Activated naive CD4-positive, alpha-beta T cell treated with anti-CD3 and anti-CD28 coated beads, Interleukin-2, amount 50 U/mL, for 72 hours (primary cell): ENCODE results near the gene CHMP5. TPM values are rescaled to one million over a fixed set of nuclear protein-coding genes. Genes with fewer than 3 reads are reported as not detected.
A peak's percentile ranks its signal among the peaks of the same experiment; 100 is the strongest.

Experiments
- ATAC-seq, 2 donors: fragments of 150-1000 bp; cut with Tn5 transposase; 2 replicates each; pipeline ENCODE4 v1.10.0; 2021; ENCODE audit warnings: mild to moderate bottlenecking in 2 of 2, moderate library complexity in 2 of 2
- DNase-seq, 2 donors: peaks; one replicate each; pipeline ENCODE4 v3.0.0; 2021 to 2022; ENCODE audit warnings: low spot score in 2 of 2
- H3K27ac Mint-ChIP-seq, 2 donors: one replicate each; pipeline ENCODE4 v1.8.0; 2022; ENCODE audit warnings: mild to moderate bottlenecking in 2 of 2, mixed read lengths in 2 of 2
- H3K36me3 Mint-ChIP-seq, 2 donors: one replicate each; pipeline ENCODE4 v1.8.0; 2022; ENCODE audit warnings: mixed read lengths in 2 of 2
- H3K9me3 Mint-ChIP-seq, 2 donors: one replicate each; pipeline ENCODE4 v1.8.0; 2022; ENCODE audit warnings: mixed read lengths in 2 of 2
- total RNA-seq, 2 donors: library from RNA; stranded (reverse); gene quantifications; one replicate each; pipeline ENCODE4 v1.2.3, GENCODE V29; 2022

Gene CHMP5
- total RNA-seq, result 100 to 1,000 TPM; 115 to 123 TPM

DNA sequence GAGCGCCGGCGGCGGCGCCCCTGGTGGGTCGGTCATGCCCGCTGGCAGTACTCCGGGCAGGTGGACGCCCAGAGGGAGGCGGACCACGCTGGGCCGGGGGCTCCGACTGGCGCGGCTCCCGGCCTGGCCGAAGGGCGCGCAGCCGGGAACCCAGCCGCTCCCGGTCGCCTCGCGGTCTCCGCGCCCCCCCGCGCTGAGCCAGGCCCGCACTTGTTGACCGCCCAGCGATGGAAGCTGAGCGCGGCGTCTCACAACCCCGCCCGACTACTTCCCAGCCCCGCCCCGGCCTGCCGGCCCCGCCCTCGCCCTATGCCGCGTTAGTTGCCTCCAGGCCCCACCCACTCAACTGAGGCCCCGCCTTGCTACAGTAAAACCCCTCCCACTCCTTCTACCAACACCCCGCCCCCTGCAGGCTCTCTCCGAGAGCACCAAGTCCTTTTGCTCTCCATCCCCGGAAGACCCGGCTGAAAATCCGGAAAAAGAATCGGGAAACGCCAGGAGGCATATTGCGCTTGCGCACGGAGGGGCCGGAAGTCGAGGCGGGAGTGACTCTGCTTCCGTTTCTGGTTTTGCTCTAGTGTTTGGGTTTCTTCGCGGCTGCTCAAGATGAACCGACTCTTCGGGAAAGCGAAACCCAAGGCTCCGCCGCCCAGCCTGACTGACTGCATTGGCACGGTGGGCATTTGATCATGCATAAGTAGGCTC lies at the start of gene CHMP5, which contains the start of gene BAG1:
Gene CHMP5 (plus strand): TSS at position 577 of the 705 bp plus-strand sequence. CDS start 30 bp downstream, at position 607.
Gene BAG1 (minus strand): TSS at position 236 of the 705 bp plus-strand sequence.
- peaks cover 56 to 60% of the 10 kb centered on the region in 2 donors for H3K36me3 Mint-ChIP-seq
- peak; percentile 88 to 92 for ATAC-seq
- DNase-seq, result peak; percentile 99
- H3K27ac Mint-ChIP-seq, result peak within 1 kb of the TSS; percentile 98 to 99
- H3K9me3 Mint-ChIP-seq, result no peaks in the 10 kb centered on the region

GRCh38 chr9:33220681-33221567 lies 43.9 kb upstream of the CHMP5 start:
- Mint-ChIP-seq H3K27ac (peak overlapping the region; percentile 20 to 39), H3K36me3 (no peaks in the 10 kb centered on the region), H3K9me3 (no peaks in the 10 kb centered on the region)
- ATAC-seq (no peak), DNase-seq (no peak)

DNA sequence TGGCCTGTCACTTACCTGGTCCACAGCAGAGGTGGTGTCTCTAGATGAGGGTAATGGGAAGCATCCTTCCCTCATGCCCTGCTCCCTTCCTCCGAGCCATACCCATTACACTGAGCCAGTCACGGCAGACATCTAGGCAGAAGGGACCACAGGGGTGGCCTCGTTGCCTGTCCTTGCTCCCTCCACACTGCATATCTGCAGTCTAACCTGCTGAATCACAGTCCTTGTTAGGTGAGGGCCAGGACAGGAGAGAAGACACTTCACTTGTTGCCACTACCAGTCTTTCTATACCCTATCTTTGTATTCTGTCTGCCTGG lies 43.3 kb upstream of the CHMP5 start:
- DNase-seq (no peak), ATAC-seq (no peak)
- H3K9me3 Mint-ChIP-seq, result no peaks in the 10 kb centered on the region
- peak overlapping the region in 1 of 2 donors; percentile 39 for H3K27ac Mint-ChIP-seq
- H3K36me3 Mint-ChIP-seq, result no peaks in the 10 kb centered on the region

- Mint-ChIP-seq H3K36me3 (no peaks in the 10 kb centered on the region), H3K9me3 (no peaks in the 10 kb centered on the region), H3K27ac (no peak overlapping the region)
- DNase-seq (no peak), ATAC-seq (no peak)
These were observed 42.8 kb upstream of the CHMP5 start for GRCh38 chr9:33222031-33222430.

- no peaks in the 10 kb centered on the region for H3K9me3 Mint-ChIP-seq
- H3K36me3 Mint-ChIP-seq, result no peaks in the 10 kb centered on the region
- DNase-seq, result no peak
- no peak for ATAC-seq
- H3K27ac Mint-ChIP-seq, result no peak overlapping the region
These were observed 41.2 kb upstream of the CHMP5 start for GRCh38 chr9:33223696-33224095.

DNA sequence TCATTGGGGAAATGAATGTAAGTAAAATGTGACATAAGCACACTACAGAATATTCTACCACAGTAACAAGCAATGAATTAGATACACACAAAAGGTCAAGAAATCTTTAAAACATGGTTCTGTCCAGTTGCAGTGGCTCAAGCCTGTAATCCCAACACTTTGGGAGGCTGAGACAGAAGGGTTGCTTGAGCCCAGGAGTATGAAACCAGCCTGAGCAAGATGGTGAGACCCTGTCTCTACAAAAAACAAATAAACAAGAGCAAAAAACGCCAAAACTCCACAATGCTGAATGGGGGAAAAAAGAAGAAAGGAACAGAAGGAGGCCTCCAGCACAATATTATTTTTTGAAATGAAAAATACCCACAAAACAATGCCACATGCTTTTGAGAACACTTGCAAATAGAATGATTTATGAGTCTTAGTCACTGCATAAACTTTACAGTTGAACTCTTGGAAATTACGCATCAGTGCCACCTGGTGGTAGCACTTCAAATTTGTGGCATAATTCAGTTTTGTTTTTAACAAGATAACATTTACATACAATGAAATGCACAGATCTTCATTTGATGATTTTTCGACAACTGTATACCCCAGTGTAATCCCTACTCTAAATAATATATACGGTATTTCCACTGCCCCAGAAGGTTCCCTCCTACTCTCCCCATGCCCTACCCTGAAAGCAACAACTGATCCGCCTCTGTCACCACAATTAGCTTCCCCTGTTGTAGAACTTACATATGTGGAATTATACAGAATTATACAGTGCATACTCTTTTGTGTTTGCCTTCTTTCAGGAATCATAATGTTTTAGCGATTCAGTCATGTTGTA lies 39.3 kb upstream of the CHMP5 start:
- peak; percentile 72 for ATAC-seq

GRCh38 chr9:33227008-33227398 lies 37.8 kb upstream of the CHMP5 start:
- Mint-ChIP-seq H3K9me3 (no peaks in the 10 kb centered on the region), H3K36me3 (no peaks in the 10 kb centered on the region), H3K27ac (no peak overlapping the region)
- DNase-seq (no peak), ATAC-seq (no peak)

More for the DNA sequence above, 39.3 kb upstream of the CHMP5 start:
- peak overlapping the region in 1 of 2 donors; percentile 53 for H3K27ac Mint-ChIP-seq
- H3K36me3 Mint-ChIP-seq, result no peaks in the 10 kb centered on the region
- peak in 1 of 2 donors; percentile 73 for DNase-seq
- no peaks in the 10 kb centered on the region for H3K9me3 Mint-ChIP-seq

DNA sequence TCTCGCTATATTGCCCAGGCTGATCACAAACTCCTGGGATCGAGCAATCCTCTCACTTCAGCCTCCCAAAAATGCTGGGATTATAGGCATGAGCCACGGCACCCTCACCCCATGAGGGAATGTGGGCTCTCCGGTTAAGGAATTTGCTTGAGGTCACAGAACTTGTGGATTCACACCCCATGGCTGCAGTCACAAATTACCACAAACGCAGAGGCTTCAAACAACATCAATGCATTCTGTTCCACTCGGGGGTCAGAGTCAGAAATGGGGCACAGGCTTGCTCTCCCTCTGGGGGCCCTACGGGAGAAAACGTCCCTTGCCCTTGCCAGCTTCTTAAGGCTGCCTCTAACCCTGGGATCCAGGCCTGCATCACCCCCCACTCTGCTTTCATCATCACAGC lies 37.1 kb upstream of the CHMP5 start:
- no peak for DNase-seq
- no peak for ATAC-seq
- no peaks in the 10 kb centered on the region for H3K36me3 Mint-ChIP-seq
- no peaks in the 10 kb centered on the region for H3K9me3 Mint-ChIP-seq
- no peak overlapping the region for H3K27ac Mint-ChIP-seq

GRCh38 chr9:33228606-33229005 lies 36.2 kb upstream of the CHMP5 start:
- Mint-ChIP-seq H3K9me3 (no peaks in the 10 kb centered on the region), H3K27ac (no peak overlapping the region), H3K36me3 (no peaks in the 10 kb centered on the region)
- DNase-seq, result no peak
- ATAC-seq, result no peak

DNA sequence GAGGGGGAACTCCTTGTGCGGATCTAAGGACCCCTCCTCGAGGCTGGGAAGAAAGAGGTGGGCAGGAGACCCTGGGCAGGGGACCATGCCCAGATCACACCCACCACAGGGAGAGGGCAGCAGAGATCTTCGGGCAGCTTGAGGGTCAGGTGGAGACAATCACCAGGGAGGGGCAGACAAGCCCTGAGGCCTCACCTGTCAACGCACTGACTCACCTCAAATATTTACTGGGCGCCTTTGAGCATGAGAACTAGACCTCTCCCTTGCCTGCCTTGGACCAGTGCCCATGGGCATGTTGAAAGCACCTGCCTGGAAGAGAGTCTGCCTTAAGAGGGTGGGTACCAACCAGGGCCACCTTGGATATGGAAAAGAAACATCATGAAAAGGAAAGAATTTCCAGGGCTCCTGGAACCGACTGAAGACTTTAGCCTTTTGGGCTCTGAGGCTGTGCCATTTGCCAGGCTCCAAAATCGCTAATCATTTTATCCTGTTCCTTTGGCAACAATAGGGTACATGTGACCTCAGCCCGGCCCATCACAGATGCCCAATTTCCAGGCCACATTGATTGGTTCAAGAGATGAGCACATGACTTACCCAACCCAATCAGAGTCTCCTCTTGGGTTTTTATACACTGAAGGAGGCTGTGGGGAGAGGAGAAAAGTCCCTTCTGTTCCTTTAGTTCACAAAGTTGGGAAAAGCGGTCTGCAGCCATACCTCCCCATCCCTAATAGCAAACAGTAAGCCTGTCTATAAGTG lies 35.3 kb upstream of the CHMP5 start:
- no peak overlapping the region for H3K27ac Mint-ChIP-seq
- DNase-seq, result no peak
- no peaks in the 10 kb centered on the region for H3K9me3 Mint-ChIP-seq
- no peaks in the 10 kb centered on the region for H3K36me3 Mint-ChIP-seq
- ATAC-seq, result peak in 1 of 2 donors; percentile 35

- Mint-ChIP-seq H3K36me3 (no peaks in the 10 kb centered on the region), H3K27ac (no peak overlapping the region), H3K9me3 (no peaks in the 10 kb centered on the region)
- DNase-seq (no peak), ATAC-seq (no peak)
These were observed 33.9 kb upstream of the CHMP5 start for GRCh38 chr9:33230756-33231622.

GRCh38 chr9:33231623-33231942 lies 33.3 kb upstream of the CHMP5 start:
- Mint-ChIP-seq H3K9me3 (no peaks in the 10 kb centered on the region), H3K36me3 (no peaks in the 10 kb centered on the region), H3K27ac (no peak overlapping the region)
- DNase-seq, result no peak
- ATAC-seq, result no peak

DNA sequence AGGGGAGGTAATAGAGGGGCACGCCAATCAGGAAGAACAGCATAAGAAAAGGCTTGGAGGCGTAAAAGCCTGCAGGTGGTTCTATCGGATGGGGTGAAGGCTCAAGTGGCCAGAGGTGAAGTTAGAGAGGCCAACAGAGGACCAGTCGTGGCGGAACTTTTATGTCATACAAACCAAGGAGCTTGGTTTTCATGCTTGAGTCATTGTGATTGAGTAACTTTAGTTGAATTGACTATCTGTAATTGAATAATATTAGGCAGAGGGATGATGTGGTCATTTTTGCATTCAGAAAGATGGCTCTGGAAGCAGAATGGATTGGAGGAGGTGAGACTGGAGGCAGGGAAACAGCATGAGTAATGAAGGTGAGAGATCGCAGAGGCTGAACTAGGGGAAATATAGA lies 32.0 kb upstream of the CHMP5 start:
- Mint-ChIP-seq H3K9me3 (no peaks in the 10 kb centered on the region), H3K36me3 (no peaks in the 10 kb centered on the region), H3K27ac (peak overlapping the region in 1 of 2 donors; percentile 13)
- DNase-seq (no peak), ATAC-seq (no peak)

- Mint-ChIP-seq H3K27ac (no peak overlapping the region), H3K9me3 (no peaks in the 10 kb centered on the region), H3K36me3 (no peaks in the 10 kb centered on the region)
- no peak for ATAC-seq
- DNase-seq, result no peak
These were observed 31.1 kb upstream of the CHMP5 start for GRCh38 chr9:33233626-33234342.
